Inflammatory macrophage treated with lipopolysaccharide for 4 hours (primary cell): ENCODE data around the gene ZBTB7C.
A peak's percentile ranks its signal among the peaks of the same experiment; 100 is the strongest.

Experiments
- DNase-seq: peaks from one replicate; pipeline ENCODE4 v3.0.0-alpha.2; 2020

Gene ZBTB7C

GRCh38 chr18:48182779-48183178 is 226.4 kb downstream of the ZBTB7C start:
- no peak for DNase-seq

GRCh38 chr18:48181857-48182256 is 227.3 kb downstream of the ZBTB7C start:
- no peak for DNase-seq

GRCh38 chr18:48181087-48181823 is 227.9 kb downstream of the ZBTB7C start:
- DNase-seq, result no peak

GRCh38 chr18:48179666-48180065 is 229.5 kb downstream of the ZBTB7C start:
- DNase-seq, result no peak

GRCh38 chr18:48179001-48179400 is 230.2 kb downstream of the ZBTB7C start:
- no peak for DNase-seq

- DNase-seq, result no peak
Observed at GRCh38 chr18:48176909-48177308, 232.3 kb downstream of the ZBTB7C start.

- DNase-seq, result no peak
Observed at GRCh38 chr18:48173557-48173956, 235.6 kb downstream of the ZBTB7C start.

GRCh38 chr18:48172226-48173006 is 236.8 kb downstream of the ZBTB7C start:
- DNase-seq, result no peak

- no peak for DNase-seq
Observed at GRCh38 chr18:48171490-48172188, 237.5 kb downstream of the ZBTB7C start.

- no peak for DNase-seq
Observed at GRCh38 chr18:48170651-48171050, 238.5 kb downstream of the ZBTB7C start.

GRCh38 chr18:48168861-48169260 is 240.3 kb downstream of the ZBTB7C start:
- no peak for DNase-seq

- no peak for DNase-seq
Observed at GRCh38 chr18:48167897-48168253, 241.3 kb downstream of the ZBTB7C start.

- no peak for DNase-seq
Observed at GRCh38 chr18:48166336-48166875, 242.8 kb downstream of the ZBTB7C start.

GRCh38 chr18:48165111-48165866 is 243.9 kb downstream of the ZBTB7C start:
- peak; percentile 13 for DNase-seq

GRCh38 chr18:48164701-48165100 is 244.5 kb downstream of the ZBTB7C start:
- no peak for DNase-seq

GRCh38 chr18:48164116-48164515 is 245.1 kb downstream of the ZBTB7C start:
- DNase-seq, result no peak

- DNase-seq, result no peak
Observed at GRCh38 chr18:48163738-48164115, 245.5 kb downstream of the ZBTB7C start.

- no peak for DNase-seq
Observed at GRCh38 chr18:48162956-48163737, 246.0 kb downstream of the ZBTB7C start.

GRCh38 chr18:48161911-48162698 is 247.1 kb downstream of the ZBTB7C start:
- DNase-seq, result no peak

GRCh38 chr18:48161191-48161910 is 247.8 kb downstream of the ZBTB7C start:
- peak; percentile 62 for DNase-seq
